Pons (tissue), 1 donor: ENCODE data around the gene CCDC9.
"Not testable (repeated sequence)": the region's sequence is repeated elsewhere in the genome, so short reads cannot be mapped to it uniquely, and the experiment has no call there.

Experiments used
- DNase-seq: peaks from one replicate; pipeline ENCODE4 v3.0.0-alpha.2; 2016; ENCODE audit warnings: low spot score

Gene CCDC9

GRCh38 chr19:47300867-47301266 is 44.5 kb downstream of the CCDC9 start:
- DNase-seq = not testable (repeated sequence)

GRCh38 chr19:47302249-47302648 is 45.9 kb downstream of the CCDC9 start:
- DNase-seq = no peak

- DNase-seq = no peak
Observed at GRCh38 chr19:47303966-47304365, 47.6 kb downstream of the CCDC9 start.

GRCh38 chr19:47305309-47305751 is 49.0 kb downstream of the CCDC9 start:
- DNase-seq = peak; percentile 15

GRCh38 chr19:47306303-47306702 is 50.0 kb downstream of the CCDC9 start:
- no peak for DNase-seq

GRCh38 chr19:47309038-47309437 is 52.7 kb downstream of the CCDC9 start:
- DNase-seq = no peak

- DNase-seq = peak; percentile 43
Observed at GRCh38 chr19:47309608-47310007, 53.3 kb downstream of the CCDC9 start, which contains the start of gene C5AR1. TSS of gene C5AR1 (plus strand) at chr19:47309861. CDS start at chr19:47309896, 35 bp downstream.

GRCh38 chr19:47310323-47310722 is 54.0 kb downstream of the CCDC9 start:
- no peak for DNase-seq

- peak; percentile 22 for DNase-seq
Observed at GRCh38 chr19:47310819-47311218, 54.5 kb downstream of the CCDC9 start.

- DNase-seq = no peak
Observed at GRCh38 chr19:47312366-47313006, 56.2 kb downstream of the CCDC9 start.

- no peak for DNase-seq
Observed at GRCh38 chr19:47313754-47314295, 57.5 kb downstream of the CCDC9 start.

- peak; percentile 82 for DNase-seq
Observed at GRCh38 chr19:47315125-47315821, 58.9 kb downstream of the CCDC9 start.

GRCh38 chr19:47316513-47316912 is 60.2 kb downstream of the CCDC9 start:
- DNase-seq = no peak

- DNase-seq = no peak
Observed at GRCh38 chr19:47319923-47320871, 63.9 kb downstream of the CCDC9 start.
